ENCODE measurements around the gene RAPGEF1. TPM values are rescaled to one million over a fixed set of nuclear protein-coding genes. Genes with fewer than 3 reads are reported as not detected.
"Not testable (repeated sequence)": the region's sequence is repeated elsewhere in the genome, so short reads cannot be mapped to it uniquely, and the experiment has no call there.

Gene RAPGEF1
- total RNA-seq, 2 experiments from 2014 or later = 187 to 215 TPM

- peaks cover 12% of the 10 kb centered on the region for H3K4me1 Mint-ChIP-seq
- no peak overlapping the region for H3K27ac Mint-ChIP-seq
- no peak overlapping the region for H3K4me3 Mint-ChIP-seq
- H3K9me3 Mint-ChIP-seq (ENCODE audit: low read depth) = no peaks in the 10 kb centered on the region
- ATAC-seq (peak; percentile 93), DNase-seq (peak; percentile 78)
- H3K27me3 Mint-ChIP-seq = peaks cover 27% of the 10 kb centered on the region
- CTCF ChIA-PET = interaction anchor here (0.6 to 14.8 kb wide), 23 partner anchors 12 to 535 kb away, joined by 3 to 152 read pairs (median 3); no protein-coding TSS in a partner anchor
- no peaks in the 10 kb centered on the region for H3K36me3 Mint-ChIP-seq
Observed at GRCh38 chr9:131762356-131762932, 22.6 kb upstream of the RAPGEF1 start.

GRCh38 chr9:131759017-131759647 is 19.3 kb upstream of the RAPGEF1 start:
- CTCF ChIA-PET = interaction anchor here (0.9 to 14.8 kb wide), 11 partner anchors 10 to 505 kb away, joined by 3 to 152 read pairs (median 5); no protein-coding TSS in a partner anchor
- ATAC-seq (no peak), DNase-seq (no peak)
- H3K27me3 Mint-ChIP-seq = peaks cover 14% of the 10 kb centered on the region
- peaks cover 17% of the 10 kb centered on the region for H3K4me1 Mint-ChIP-seq
- no peak overlapping the region for H3K4me3 Mint-ChIP-seq
- H3K36me3 Mint-ChIP-seq = no peaks in the 10 kb centered on the region
- no peaks in the 10 kb centered on the region for H3K9me3 Mint-ChIP-seq (ENCODE audit: low read depth)
- H3K27ac Mint-ChIP-seq = no peak overlapping the region

- peak; percentile 27 for ATAC-seq
- DNase-seq = no peak
- Mint-ChIP-seq H3K27ac (no peak overlapping the region), H3K36me3 (no peaks in the 10 kb centered on the region), H3K4me1 (peaks cover 17% of the 10 kb centered on the region), H3K4me3 (no peak overlapping the region), H3K27me3 (peaks cover 14% of the 10 kb centered on the region), H3K9me3 (ENCODE audit: low read depth) (no peaks in the 10 kb centered on the region)
- CTCF ChIA-PET = interaction anchor here (0.5 to 14.8 kb wide), 11 partner anchors 10 to 511 kb away, joined by 3 to 152 read pairs (median 4); no protein-coding TSS in a partner anchor
Observed at GRCh38 chr9:131757549-131757948, 17.7 kb upstream of the RAPGEF1 start.

GRCh38 chr9:131755541-131756198 is 15.8 kb upstream of the RAPGEF1 start:
- Mint-ChIP-seq H3K4me3 (no peak overlapping the region), H3K36me3 (no peaks in the 10 kb centered on the region), H3K27me3 (peaks cover 14% of the 10 kb centered on the region), H3K9me3 (ENCODE audit: low read depth) (no peaks in the 10 kb centered on the region), H3K4me1 (peaks cover 17% of the 10 kb centered on the region), H3K27ac (no peak overlapping the region)
- peak; percentile 97 for ATAC-seq
- peak; percentile 91 for DNase-seq
- CTCF ChIA-PET = interaction anchor here (0.5 to 14.8 kb wide), 32 partner anchors 9 to 1548 kb away, joined by 3 to 152 read pairs (median 4); partner anchors contain the start of gene NTNG2

- H3K4me1 Mint-ChIP-seq = peaks cover 17% of the 10 kb centered on the region
- H3K27ac Mint-ChIP-seq = no peak overlapping the region
- H3K27me3 Mint-ChIP-seq = peaks cover 17% of the 10 kb centered on the region
- ATAC-seq = no peak
- H3K9me3 Mint-ChIP-seq (ENCODE audit: low read depth) = no peaks in the 10 kb centered on the region
- no peaks in the 10 kb centered on the region for H3K36me3 Mint-ChIP-seq
- no peak for DNase-seq
- CTCF ChIA-PET = interaction anchor here (0.5 to 14.8 kb wide), 25 partner anchors 10 to 594 kb away, joined by 3 to 152 read pairs (median 4); no protein-coding TSS in a partner anchor
- no peak overlapping the region for H3K4me3 Mint-ChIP-seq
Observed at GRCh38 chr9:131754846-131755245, 15.0 kb upstream of the RAPGEF1 start.

GRCh38 chr9:131753751-131754150 is 13.9 kb upstream of the RAPGEF1 start:
- CTCF ChIA-PET = interaction anchor here (0.9 to 14.8 kb wide), 4 partner anchors 10 to 511 kb away, joined by 3 to 152 read pairs (median 5); no protein-coding TSS in a partner anchor
- H3K4me3 Mint-ChIP-seq; DNase-seq; H3K27ac Mint-ChIP-seq; H3K36me3 Mint-ChIP-seq; ATAC-seq; H3K9me3 Mint-ChIP-seq (ENCODE audit: low read depth): not testable (repeated sequence)
- Mint-ChIP-seq H3K4me1 (peaks cover 15% of the 10 kb centered on the region), H3K27me3 (peaks cover 15% of the 10 kb centered on the region)

GRCh38 chr9:131752231-131752884 is 12.5 kb upstream of the RAPGEF1 start:
- no peak overlapping the region for H3K4me3 Mint-ChIP-seq

GRCh38 chr9:131748411-131748955 is 8.6 kb upstream of the RAPGEF1 start:
- Mint-ChIP-seq H3K27ac (no peak overlapping the region), H3K9me3 (ENCODE audit: low read depth) (no peaks in the 10 kb centered on the region), H3K36me3 (no peaks in the 10 kb centered on the region), H3K4me1 (peaks cover 27% of the 10 kb centered on the region), H3K4me3 (no peak overlapping the region), H3K27me3 (peaks cover 4% of the 10 kb centered on the region)
- CTCF ChIA-PET = interaction anchor here (0.7 to 2.5 kb wide), 9 partner anchors 8 to 399 kb away, joined by 3 to 11 read pairs (median 3); partner anchors contain the start of gene RAPGEF1
- DNase-seq (no peak), ATAC-seq (no peak)

More at GRCh38 chr9:131752231-131752884, 12.5 kb upstream of the RAPGEF1 start:
- ATAC-seq = no peak
- CTCF ChIA-PET = interaction anchor here (0.8 to 14.8 kb wide), 3 partner anchors 8 to 486 kb away, joined by 3 to 152 read pairs (median 3); no protein-coding TSS in a partner anchor
- no peak overlapping the region for H3K27ac Mint-ChIP-seq
- no peak for DNase-seq
- H3K4me1 Mint-ChIP-seq = peaks cover 9% of the 10 kb centered on the region
- H3K36me3 Mint-ChIP-seq = no peaks in the 10 kb centered on the region
- H3K9me3 Mint-ChIP-seq (ENCODE audit: low read depth) = no peaks in the 10 kb centered on the region
- H3K27me3 Mint-ChIP-seq = peaks cover 7% of the 10 kb centered on the region

GRCh38 chr9:131747352-131747751 is 7.5 kb upstream of the RAPGEF1 start:
- H3K4me1 Mint-ChIP-seq = peaks cover 35% of the 10 kb centered on the region
- CTCF ChIA-PET = interaction anchor here (0.6 to 1.6 kb wide), 4 partner anchors 14 to 1150 kb away, joined by 3 to 8 read pairs (median 4); no protein-coding TSS in a partner anchor
- H3K9me3 Mint-ChIP-seq (ENCODE audit: low read depth) = no peaks in the 10 kb centered on the region
- DNase-seq (peak; percentile 60), ATAC-seq (peak; percentile 63)
- peaks cover 4% of the 10 kb centered on the region for H3K27me3 Mint-ChIP-seq
- H3K27ac Mint-ChIP-seq = no peak overlapping the region
- no peaks in the 10 kb centered on the region for H3K36me3 Mint-ChIP-seq
- no peak overlapping the region for H3K4me3 Mint-ChIP-seq

GRCh38 chr9:131745610-131746009 is 5.7 kb upstream of the RAPGEF1 start:
- CTCF ChIA-PET = interaction anchor here (0.6 to 14.7 kb wide), 6 partner anchors 14 to 477 kb away, joined by 3 to 208 read pairs (median 6); no protein-coding TSS in a partner anchor
- peaks cover 4% of the 10 kb centered on the region for H3K27me3 Mint-ChIP-seq
- no peak for DNase-seq
- ATAC-seq = no peak
- no peaks in the 10 kb centered on the region for H3K36me3 Mint-ChIP-seq
- H3K4me3 Mint-ChIP-seq = no peak overlapping the region
- no peaks in the 10 kb centered on the region for H3K9me3 Mint-ChIP-seq (ENCODE audit: low read depth)
- H3K4me1 Mint-ChIP-seq = peaks cover 35% of the 10 kb centered on the region
- H3K27ac Mint-ChIP-seq = no peak overlapping the region

- no peak overlapping the region for H3K4me3 Mint-ChIP-seq
- H3K27me3 Mint-ChIP-seq = no peaks in the 10 kb centered on the region
- no peaks in the 10 kb centered on the region for H3K36me3 Mint-ChIP-seq
- H3K27ac Mint-ChIP-seq = peak overlapping the region; percentile 85
- ATAC-seq = no peak
- DNase-seq = no peak
- CTCF ChIA-PET = interaction anchor here (0.6 to 14.7 kb wide), 21 partner anchors 7 to 514 kb away, joined by 3 to 208 read pairs (median 6); no protein-coding TSS in a partner anchor
- H3K9me3 Mint-ChIP-seq (ENCODE audit: low read depth) = no peaks in the 10 kb centered on the region
- H3K4me1 Mint-ChIP-seq = peaks cover 39% of the 10 kb centered on the region
Observed at GRCh38 chr9:131744720-131745201, 4.9 kb upstream of the RAPGEF1 start.

GRCh38 chr9:131744171-131744719 is 4.4 kb upstream of the RAPGEF1 start:
- Mint-ChIP-seq H3K27me3 (no peaks in the 10 kb centered on the region), H3K9me3 (ENCODE audit: low read depth) (no peaks in the 10 kb centered on the region), H3K36me3 (no peaks in the 10 kb centered on the region), H3K4me3 (peak overlapping the region; percentile 16), H3K27ac (peak overlapping the region; percentile 85), H3K4me1 (peaks cover 39% of the 10 kb centered on the region)
- DNase-seq (peak; percentile 61), ATAC-seq (no peak)
- CTCF ChIA-PET = interaction anchor here (0.6 to 14.7 kb wide), 21 partner anchors 8 to 515 kb away, joined by 3 to 208 read pairs (median 6); no protein-coding TSS in a partner anchor

Measured in activated CD8-positive, alpha-beta memory T cell treated with anti-CD3 and anti-CD28 coated beads, Interleukin-2, amount 10 ng/mL, durations not matched to agents 7 days and 5 days (primary cell).